SK-N-SH (cell line): ENCODE measurements around the gene KRT33A. TPM values are rescaled to one million over a fixed set of nuclear protein-coding genes. Genes with fewer than 3 reads are reported as not detected.
A peak's percentile ranks its signal among the peaks of the same experiment; 100 is the strongest.

Source experiments
- CTCF ChIA-PET: fragments of 300-600, 350-600 bp; formaldehyde crosslinking; extraction: SDS; loops from one replicate; lab custom pipeline; 2021; lab: Yijun Ruan, JAX
- POLR2A ChIA-PET: fragments of 350-600 bp; sonication (Branson Sonifier 250); formaldehyde crosslinking; extraction: SDS; loops from one replicate; lab custom pipeline; 2020; ENCODE audit warnings: antibody characterized with exemption, inconsistent platforms; lab: Yijun Ruan, JAX
- DNase-seq: peaks from one replicate; pipeline ENCODE4 v3.0.0; 2012
- H2AFZ ChIP-seq: fragments of 200-600 bp; sonication (generic); 2 replicates; pipeline ENCODE4 v1.8.1; 2016; ENCODE audit warnings: antibody characterized with exemption, mild to moderate bottlenecking, low read depth
- H3F3A ChIP-seq: fragments of 200-600 bp; sonication (generic); replicated peaks from 2 replicates; pipeline ENCODE3; 2016; ENCODE audit warnings: antibody characterized with exemption, mild to moderate bottlenecking; ENCODE audit not compliant: insufficient read depth
- H3K27ac ChIP-seq, 2 experiments: fragments of 200-500 bp in 1 of 2; fragments of 200-600 bp in 1 of 2; sonication (Bioruptor generic) in 1 of 2; sonication (generic), shearing (Covaris generic) in 1 of 2; 2 replicates each; pipeline versions ENCODE4 v1.5.1 to v1.6.1; 2014 to 2016; ENCODE audit warnings: low read depth in 2 of 2, inconsistent platforms in 1 of 2, low read length in 1 of 2, mild to moderate bottlenecking in 1 of 2, mixed read lengths in 1 of 2
- H3K27me3 ChIP-seq: fragments of 200-600 bp; sonication (generic), shearing (Covaris generic); 2 replicates; pipeline ENCODE4 v1.6.1; 2016; ENCODE audit warnings: mixed run types; ENCODE audit not compliant: insufficient read depth
- H3K36me3 ChIP-seq, 2 experiments: fragments of 200-500 bp in 1 of 2; fragments of 200-600 bp in 1 of 2; sonication (Bioruptor generic) in 1 of 2; sonication (generic) in 1 of 2; replicated peaks in 1 of 2; 2 replicates each; pipeline versions ENCODE3 to v1.5.1; 2014 to 2016; ENCODE audit warnings: low read length in 1 of 2, mild to moderate bottlenecking in 1 of 2; ENCODE audit not compliant: insufficient read depth in 2 of 2, control insufficient read depth in 1 of 2
- H3K4me1 ChIP-seq, 2 experiments: fragments of 200-500 bp in 1 of 2; fragments of 200-600 bp in 1 of 2; sonication (Bioruptor generic) in 1 of 2; sonication (generic), shearing (Covaris generic) in 1 of 2; 2 replicates each; pipeline versions ENCODE4 v1.5.1 to v1.6.1; 2014 to 2016; ENCODE audit warnings: low read depth in 1 of 2, low read length in 1 of 2, mixed run types in 1 of 2; ENCODE audit not compliant: insufficient read depth in 2 of 2, control insufficient read depth in 1 of 2
- H3K4me2 ChIP-seq: fragments of 200-600 bp; sonication (generic), shearing (Covaris generic); 2 replicates; pipeline ENCODE4 v1.6.1; 2017; ENCODE audit warnings: mixed run types
- H3K4me3 ChIP-seq, 2 experiments: fragments of 200-500 bp in 1 of 2; fragments of 200-600 bp in 1 of 2; sonication (Bioruptor generic) in 1 of 2; sonication (generic), shearing (Covaris generic) in 1 of 2; 2 replicates each; pipeline versions ENCODE4 v1.5.1 to v1.8.1; 2014 to 2016; ENCODE audit warnings: low read depth in 2 of 2, inconsistent platforms in 1 of 2, low read length in 1 of 2, mild to moderate bottlenecking in 1 of 2, mixed read lengths in 1 of 2, moderate library complexity in 1 of 2
- H3K79me2 ChIP-seq: fragments of 200-600 bp; sonication (generic); 2 replicates; pipeline ENCODE4 v1.8.1; 2017; ENCODE audit warnings: mild to moderate bottlenecking; ENCODE audit not compliant: insufficient read depth
- H3K9ac ChIP-seq: fragments of 200-600 bp; sonication (generic); 2 replicates; pipeline ENCODE4 v1.6.1; 2017; ENCODE audit warnings: mixed run types
- H3K9me2 ChIP-seq: fragments of 200-600 bp; sonication (generic); 2 replicates; pipeline ENCODE4 v1.6.1; 2017; ENCODE audit warnings: mixed run types
- H3K9me3 ChIP-seq: fragments of 200-600 bp; sonication (generic); 2 replicates; pipeline ENCODE4 v1.6.1; 2017; ENCODE audit warnings: mixed run types, mild to moderate bottlenecking, moderate library complexity
- H4K20me1 ChIP-seq: fragments of 200-600 bp; sonication (generic); 2 replicates; pipeline ENCODE4 v1.6.1; 2017; ENCODE audit warnings: mild to moderate bottlenecking, mixed run types; ENCODE audit not compliant: insufficient read depth
- ELF1 ChIP-seq: IDR thresholded peaks from 2 replicates; pipeline ENCODE4 v1.4.0; 2012
- EP300 ChIP-seq, 2 experiments: IDR thresholded peaks; 2 replicates each; pipeline versions ENCODE4 v1.4.0 to v1.6.1; 2012; ENCODE audit warnings: borderline replicate concordance in 1 of 2, low read depth in 1 of 2, low read length in 1 of 2
- EZH2phosphoT487 ChIP-seq: fragments of 200-600 bp; sonication (generic); IDR thresholded peaks from 2 replicates; pipeline ENCODE4 v1.6.1; 2017; ENCODE audit warnings: low read depth, mixed run types, mild to moderate bottlenecking, antibody characterized with exemption, moderate library complexity, borderline replicate concordance
- FOSL2 ChIP-seq: IDR thresholded peaks from 2 replicates; pipeline ENCODE4 v1.4.0; 2012; ENCODE audit warnings: low read depth, mild to moderate bottlenecking, moderate library complexity, borderline replicate concordance
- FOXM1 ChIP-seq: IDR thresholded peaks from 2 replicates; pipeline ENCODE4 v1.4.0; 2012; ENCODE audit warnings: low read depth, mild to moderate bottlenecking
- GABPA ChIP-seq: IDR thresholded peaks from 2 replicates; pipeline ENCODE4 v1.4.0; 2012; ENCODE audit warnings: low read depth, mild to moderate bottlenecking
- NFIC ChIP-seq: IDR thresholded peaks from 2 replicates; pipeline ENCODE4 v1.4.0; 2012; ENCODE audit warnings: borderline replicate concordance
- NRF1 ChIP-seq: IDR thresholded peaks from 2 replicates; pipeline ENCODE4 v1.6.1; 2012; ENCODE audit warnings: low read depth, mild to moderate bottlenecking, low read length
- POLR2AphosphoS5 ChIP-seq: IDR thresholded peaks from 2 replicates; pipeline ENCODE4 v1.6.1; 2012; ENCODE audit warnings: low read depth, low read length
- RFX5 ChIP-seq: IDR thresholded peaks from 2 replicates; pipeline ENCODE4 v1.6.1; 2012; ENCODE audit warnings: mild to moderate bottlenecking, improper control_type of control experiment, low read length
- RXRA ChIP-seq: IDR thresholded peaks from 2 replicates; pipeline ENCODE4 v1.4.0; 2012; ENCODE audit warnings: low read depth, mild to moderate bottlenecking, borderline replicate concordance
- SMC3 ChIP-seq: IDR thresholded peaks from 2 replicates; pipeline ENCODE4 v1.6.1; 2012; ENCODE audit warnings: low read depth, low read length, improper control_type of control experiment
- TAF1 ChIP-seq: IDR thresholded peaks from 2 replicates; pipeline ENCODE4 v1.6.1; 2012; ENCODE audit warnings: low read depth, mild to moderate bottlenecking, low read length, moderate library complexity, borderline replicate concordance
- TCF12 ChIP-seq: IDR thresholded peaks from 2 replicates; pipeline ENCODE4 v1.4.0; 2012
- TEAD4 ChIP-seq: IDR thresholded peaks from 2 replicates; pipeline ENCODE4 v1.4.0; 2012; ENCODE audit warnings: mild to moderate bottlenecking, borderline replicate concordance; ENCODE audit not compliant: insufficient read depth
- YY1 ChIP-seq: IDR thresholded peaks from 2 replicates; pipeline ENCODE4 v1.4.0; 2012; ENCODE audit warnings: low read depth, mild to moderate bottlenecking
- WGBS: methylation state at CpG from one replicate; pipeline ENCODE4 v1.1.6; 2017; ENCODE audit warnings: low lambda C conversion rate; 5-methylcytosine and 5-hydroxymethylcytosine counted together
- polyA plus RNA-seq, 3 experiments: library from polyadenylated mRNA; depleted of rRNA; stranded (reverse); fragments of >200 nt; gene quantifications; 2 replicates each; pipeline ENCODE4 v1.2.3, GENCODE V29; 2012
- TF ChIP-seq, protein P1 (sequence below): IDR thresholded peaks from 2 replicates; pipeline ENCODE4; 2012
- TF ChIP-seq, protein P2 (sequence below): fragments of 150-350 bp; IDR thresholded peaks from 2 replicates; pipeline ENCODE4 v1.6.1; 2016; ENCODE audit warnings: mild to moderate bottlenecking, low read depth, low read length
- TF ChIP-seq, protein P3 (sequence below): fragments of 150-350 bp; IDR thresholded peaks from 2 replicates; pipeline ENCODE4 v1.6.1; 2017; ENCODE audit warnings: antibody characterized with exemption, low read length, low read depth, borderline replicate concordance
- TF ChIP-seq, protein P4 (sequence below): IDR thresholded peaks from 2 replicates; pipeline ENCODE4 v1.4.0; 2012; ENCODE audit warnings: low read depth, borderline replicate concordance
- TF ChIP-seq, protein P5 (sequence below): IDR thresholded peaks from 2 replicates; pipeline ENCODE4 v1.4.0; 2012; ENCODE audit warnings: low read depth, borderline replicate concordance

The KRT33A gene
- polyA plus RNA-seq, 1 of the 3 experiments (the other 2 are of a cell fraction), result not detected

DNA sequence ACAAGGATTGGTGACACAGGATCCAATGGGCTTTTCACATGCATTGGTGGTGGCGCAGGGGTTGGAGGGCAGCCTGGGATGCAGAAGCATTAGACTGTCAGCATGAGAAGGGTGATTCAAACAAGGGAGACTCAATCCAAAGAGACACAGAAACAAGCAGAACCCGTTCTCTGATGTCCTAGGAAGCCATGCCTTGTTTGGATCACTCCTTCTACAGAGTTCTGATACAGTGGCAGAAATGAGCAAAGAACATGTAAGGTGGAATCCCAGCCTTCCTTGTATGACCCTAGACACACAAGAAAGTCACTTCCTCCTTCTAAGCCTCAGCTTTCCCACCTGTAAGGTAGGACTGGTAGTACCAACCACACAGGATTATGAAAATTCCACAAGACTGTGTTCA lies 13.3 kb upstream of the KRT33A start:
- Histone ChIP-seq H3K4me3 (no peak overlapping the region), H2AFZ (no peak overlapping the region), H3K36me3 (no peaks in the 10 kb centered on the region), H4K20me1 (no peaks in the 10 kb centered on the region), H3K9ac (no peak overlapping the region), H3K27ac (no peak overlapping the region), H3K9me3 (no peaks in the 10 kb centered on the region), H3F3A (peaks cover 13% of the 10 kb centered on the region), H3K27me3 (no peaks in the 10 kb centered on the region), H3K4me1 (peaks cover 0 to 21% of the 10 kb centered on the region in 2 experiments; a peak in 1 of 4 replicates), H3K4me2 (no peak overlapping the region), H3K79me2 (no peaks in the 10 kb centered on the region), H3K9me2 (no peaks in the 10 kb centered on the region)
- ChIA-PET CTCF (no interaction called here), POLR2A (no interaction called here)
- TF ChIP-seq YY1 (no peak), EZH2phosphoT487 (no peak), RFX5 (no peak), FOSL2 (no peak), RXRA (no peak), ELF1 (no peak)
- TF ChIP-seq, protein P1, sequence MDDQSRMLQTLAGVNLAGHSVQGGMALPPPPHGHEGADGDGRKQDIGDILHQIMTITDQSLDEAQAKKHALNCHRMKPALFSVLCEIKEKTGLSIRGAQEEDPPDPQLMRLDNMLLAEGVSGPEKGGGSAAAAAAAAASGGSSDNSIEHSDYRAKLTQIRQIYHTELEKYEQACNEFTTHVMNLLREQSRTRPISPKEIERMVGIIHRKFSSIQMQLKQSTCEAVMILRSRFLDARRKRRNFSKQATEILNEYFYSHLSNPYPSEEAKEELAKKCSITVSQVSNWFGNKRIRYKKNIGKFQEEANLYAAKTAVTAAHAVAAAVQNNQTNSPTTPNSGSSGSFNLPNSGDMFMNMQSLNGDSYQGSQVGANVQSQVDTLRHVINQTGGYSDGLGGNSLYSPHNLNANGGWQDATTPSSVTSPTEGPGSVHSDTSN, result no peak
- TF ChIP-seq, protein P2, sequence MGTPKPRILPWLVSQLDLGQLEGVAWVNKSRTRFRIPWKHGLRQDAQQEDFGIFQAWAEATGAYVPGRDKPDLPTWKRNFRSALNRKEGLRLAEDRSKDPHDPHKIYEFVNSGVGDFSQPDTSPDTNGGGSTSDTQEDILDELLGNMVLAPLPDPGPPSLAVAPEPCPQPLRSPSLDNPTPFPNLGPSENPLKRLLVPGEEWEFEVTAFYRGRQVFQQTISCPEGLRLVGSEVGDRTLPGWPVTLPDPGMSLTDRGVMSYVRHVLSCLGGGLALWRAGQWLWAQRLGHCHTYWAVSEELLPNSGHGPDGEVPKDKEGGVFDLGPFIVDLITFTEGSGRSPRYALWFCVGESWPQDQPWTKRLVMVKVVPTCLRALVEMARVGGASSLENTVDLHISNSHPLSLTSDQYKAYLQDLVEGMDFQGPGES, result no peak
- 90% methylated on average over 2 of the region's 2 CpGs for WGBS
- no peak for DNase-seq

DNA sequence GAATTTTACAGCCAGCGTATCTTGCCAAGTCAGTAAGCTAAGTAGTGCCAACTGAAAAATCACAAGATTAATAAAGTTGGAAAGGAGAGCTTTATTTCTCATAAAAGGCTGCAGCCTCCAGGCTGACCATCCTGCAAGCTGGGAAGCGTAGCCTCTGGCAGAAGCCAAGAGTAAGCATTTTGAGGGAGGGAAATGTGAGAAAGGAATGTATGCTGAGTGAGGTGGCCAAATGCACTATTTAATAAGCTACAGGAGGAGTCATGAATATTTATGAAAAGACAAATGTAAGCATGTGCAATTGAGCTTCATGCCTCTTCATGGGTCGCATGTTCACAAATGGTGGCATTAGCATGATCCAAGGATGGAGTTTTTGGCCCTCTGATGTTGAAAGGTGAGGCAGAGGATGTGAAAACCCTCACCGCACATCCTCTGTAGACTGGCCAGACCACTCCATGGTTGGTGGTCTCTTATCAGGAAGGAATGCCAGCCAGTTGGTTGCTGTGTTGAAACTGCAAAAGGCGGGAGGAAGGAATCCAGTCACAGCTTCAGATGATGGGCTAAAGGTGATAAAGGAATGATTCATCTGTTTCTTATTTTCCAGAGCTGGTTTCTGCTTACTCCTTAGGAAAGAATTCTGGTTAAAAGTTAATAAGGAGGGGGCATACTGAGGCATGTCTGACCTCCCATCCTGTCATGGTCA lies 9.8 kb upstream of the KRT33A start:
- peak overlapping the region in 1 of 2 experiments; percentile 16; a peak in 2 of 4 replicates for H3K27ac ChIP-seq
- no peak overlapping the region for H3K4me3 ChIP-seq
- H3K9me2 ChIP-seq, result no peaks in the 10 kb centered on the region
- no peak overlapping the region for H2AFZ ChIP-seq
- peaks cover 4% of the 10 kb centered on the region; the same call in 1 of the 2 replicates for H3K9me3 ChIP-seq
- H3K79me2 ChIP-seq, result no peaks in the 10 kb centered on the region
- H3F3A ChIP-seq, result peaks cover 5% of the 10 kb centered on the region
- no peaks in the 10 kb centered on the region for H3K36me3 ChIP-seq
- H3K27me3 ChIP-seq, result no peaks in the 10 kb centered on the region
- peak overlapping the region; percentile 34 for H3K4me2 ChIP-seq
- H4K20me1 ChIP-seq, result no peaks in the 10 kb centered on the region
- ChIA-PET POLR2A (no interaction called here), CTCF (interaction anchor here (0.7 to 0.9 kb wide), 3 partner anchors 189 to 504 kb away, joined by 3 to 4 read pairs (median 3); no protein-coding TSS in a partner anchor)
- 36% methylated on average over 5 of the region's 5 CpGs for WGBS
- H3K9ac ChIP-seq, result no peak overlapping the region
- DNase-seq, result no peak
- peaks cover 0 to 6% of the 10 kb centered on the region in 2 experiments; a peak in 1 of 4 replicates for H3K4me1 ChIP-seq
- TF ChIP-seq POLR2AphosphoS5 (no peak), GABPA (no peak), EP300 (IDR thresholded peaks at IDR 0.05; ENCODE audit: borderline replicate concordance in 1 of 2, low read depth in 1 of 2, low read length in 1 of 2) (peak in 1 of 2 experiments; percentile 66; a peak in 1 of 4 replicates), FOXM1 (no peak), SMC3 (no peak), RXRA (peak; percentile 23; the same call in 1 of the 2 replicates), FOSL2 (peak; percentile 73; the same call in 1 of the 2 replicates), TAF1 (no peak), TEAD4 (0 out of 2 replicates have a peak, but pooled peaks have one; percentile 24), RFX5 (no peak), YY1 (no peak), TCF12 (peak; percentile 82), NRF1 (no peak), ELF1 (no peak), NFIC (peak; percentile 43; the same call in 1 of the 2 replicates)
- TF ChIP-seq, protein P3, sequence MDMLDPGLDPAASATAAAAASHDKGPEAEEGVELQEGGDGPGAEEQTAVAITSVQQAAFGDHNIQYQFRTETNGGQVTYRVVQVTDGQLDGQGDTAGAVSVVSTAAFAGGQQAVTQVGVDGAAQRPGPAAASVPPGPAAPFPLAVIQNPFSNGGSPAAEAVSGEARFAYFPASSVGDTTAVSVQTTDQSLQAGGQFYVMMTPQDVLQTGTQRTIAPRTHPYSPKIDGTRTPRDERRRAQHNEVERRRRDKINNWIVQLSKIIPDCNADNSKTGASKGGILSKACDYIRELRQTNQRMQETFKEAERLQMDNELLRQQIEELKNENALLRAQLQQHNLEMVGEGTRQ, result no peak
- TF ChIP-seq, protein P4, sequence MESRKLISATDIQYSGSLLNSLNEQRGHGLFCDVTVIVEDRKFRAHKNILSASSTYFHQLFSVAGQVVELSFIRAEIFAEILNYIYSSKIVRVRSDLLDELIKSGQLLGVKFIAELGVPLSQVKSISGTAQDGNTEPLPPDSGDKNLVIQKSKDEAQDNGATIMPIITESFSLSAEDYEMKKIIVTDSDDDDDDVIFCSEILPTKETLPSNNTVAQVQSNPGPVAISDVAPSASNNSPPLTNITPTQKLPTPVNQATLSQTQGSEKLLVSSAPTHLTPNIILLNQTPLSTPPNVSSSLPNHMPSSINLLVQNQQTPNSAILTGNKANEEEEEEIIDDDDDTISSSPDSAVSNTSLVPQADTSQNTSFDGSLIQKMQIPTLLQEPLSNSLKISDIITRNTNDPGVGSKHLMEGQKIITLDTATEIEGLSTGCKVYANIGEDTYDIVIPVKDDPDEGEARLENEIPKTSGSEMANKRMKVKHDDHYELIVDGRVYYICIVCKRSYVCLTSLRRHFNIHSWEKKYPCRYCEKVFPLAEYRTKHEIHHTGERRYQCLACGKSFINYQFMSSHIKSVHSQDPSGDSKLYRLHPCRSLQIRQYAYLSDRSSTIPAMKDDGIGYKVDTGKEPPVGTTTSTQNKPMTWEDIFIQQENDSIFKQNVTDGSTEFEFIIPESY, result no peak
- TF ChIP-seq, protein P5, sequence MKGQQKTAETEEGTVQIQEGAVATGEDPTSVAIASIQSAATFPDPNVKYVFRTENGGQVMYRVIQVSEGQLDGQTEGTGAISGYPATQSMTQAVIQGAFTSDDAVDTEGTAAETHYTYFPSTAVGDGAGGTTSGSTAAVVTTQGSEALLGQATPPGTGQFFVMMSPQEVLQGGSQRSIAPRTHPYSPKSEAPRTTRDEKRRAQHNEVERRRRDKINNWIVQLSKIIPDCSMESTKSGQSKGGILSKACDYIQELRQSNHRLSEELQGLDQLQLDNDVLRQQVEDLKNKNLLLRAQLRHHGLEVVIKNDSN, result no peak
